Measurements from ENCODE around the gene EDRF1.
A peak's percentile ranks its signal among the peaks of the same experiment; 100 is the strongest.
"Not testable (repeated sequence)": the region's sequence is repeated elsewhere in the genome, so short reads cannot be mapped to it uniquely, and the experiment has no call there.

EDRF1 gene, protein sequence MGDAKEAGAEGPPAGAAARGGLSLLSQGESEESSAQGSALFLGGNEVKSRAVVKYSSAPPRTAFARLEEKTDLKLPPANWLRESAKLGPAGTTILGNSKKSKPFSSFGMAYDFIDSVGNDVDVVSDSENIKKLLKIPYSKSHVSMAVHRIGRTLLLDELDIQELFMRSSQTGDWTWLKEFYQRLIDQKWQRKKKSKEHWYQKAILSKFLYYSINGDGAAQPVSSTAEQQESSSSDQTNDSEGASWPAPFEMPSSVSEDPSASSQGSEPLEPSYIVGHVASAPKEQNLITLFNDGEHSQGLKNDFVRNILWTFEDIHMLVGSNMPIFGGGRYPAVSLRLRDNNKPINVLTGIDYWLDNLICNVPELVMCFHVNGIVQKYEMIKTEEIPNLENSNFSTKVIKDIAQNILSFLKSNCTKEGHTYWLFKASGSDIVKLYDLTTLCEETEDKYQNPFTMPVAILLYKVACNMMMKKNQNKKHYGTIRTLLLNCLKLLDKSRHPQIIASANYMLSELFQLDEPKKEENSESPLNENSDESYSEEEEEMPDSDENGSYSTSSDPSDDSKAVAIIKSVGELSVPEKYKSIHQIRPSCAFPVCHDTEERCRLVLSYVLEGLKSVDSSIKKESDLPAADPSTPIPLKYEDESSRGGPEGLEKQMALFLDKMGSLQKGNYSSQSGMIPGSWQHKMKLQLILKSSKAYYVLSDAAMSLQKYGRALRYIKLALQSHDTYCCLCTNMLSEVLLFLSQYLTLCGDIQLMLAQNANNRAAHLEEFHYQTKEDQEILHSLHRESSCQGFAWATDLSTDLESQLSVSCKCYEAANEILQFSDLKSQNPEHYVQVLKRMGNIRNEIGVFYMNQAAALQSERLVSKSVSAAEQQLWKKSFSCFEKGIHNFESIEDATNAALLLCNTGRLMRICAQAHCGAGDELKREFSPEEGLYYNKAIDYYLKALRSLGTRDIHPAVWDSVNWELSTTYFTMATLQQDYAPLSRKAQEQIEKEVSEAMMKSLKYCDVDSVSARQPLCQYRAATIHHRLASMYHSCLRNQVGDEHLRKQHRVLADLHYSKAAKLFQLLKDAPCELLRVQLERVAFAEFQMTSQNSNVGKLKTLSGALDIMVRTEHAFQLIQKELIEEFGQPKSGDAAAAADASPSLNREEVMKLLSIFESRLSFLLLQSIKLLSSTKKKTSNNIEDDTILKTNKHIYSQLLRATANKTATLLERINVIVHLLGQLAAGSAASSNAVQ

GRCh38 chr10:125719173-125720001 lies at the start of gene EDRF1:
TSS of gene EDRF1 (plus strand) at chr10:125719709. CDS start at chr10:125719808, 99 bp downstream.
- peak; percentile 98 for DNase-seq

DNA sequence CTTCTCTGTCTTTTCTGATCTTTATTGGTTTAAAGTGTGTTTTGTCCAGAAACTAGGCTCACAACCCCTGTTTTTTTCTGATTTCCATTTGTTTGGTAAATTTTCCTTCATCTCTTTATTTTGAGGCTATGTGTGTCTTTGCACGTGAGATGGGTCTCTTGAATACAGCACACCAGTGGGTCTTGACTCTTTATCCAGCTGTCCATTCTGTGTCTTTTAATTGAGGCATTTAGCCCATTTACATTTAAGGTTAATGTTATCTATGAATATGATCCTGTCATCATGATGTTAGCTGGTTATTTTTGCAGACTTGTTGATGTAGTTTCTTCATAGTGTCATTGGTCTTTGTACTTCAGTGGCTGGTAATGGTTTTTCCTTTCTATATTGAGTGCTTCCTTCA lies 46.6 kb upstream of the EDRF1 start:
- DNase-seq, result no peak

DNA sequence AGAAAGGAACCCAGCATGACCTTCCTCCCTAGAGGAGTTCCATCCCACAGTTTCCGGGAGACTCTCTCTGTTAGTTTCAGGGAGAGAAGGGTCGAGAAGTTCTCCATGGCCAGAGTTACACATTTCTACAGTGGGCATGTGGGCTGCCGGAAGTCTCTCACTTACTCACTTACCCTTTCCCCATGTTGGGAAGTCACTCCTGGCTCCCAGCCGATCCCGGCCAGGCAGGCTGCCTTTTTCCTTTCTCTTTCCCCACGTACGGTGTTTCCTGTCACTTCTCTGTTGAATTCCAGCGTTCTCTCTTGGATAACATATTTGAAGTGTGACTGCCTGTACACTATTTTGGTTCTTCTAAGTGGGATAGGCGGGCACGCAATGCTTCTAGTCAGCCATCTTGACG lies 40.1 kb upstream of the EDRF1 start:
- no peak for DNase-seq

DNA sequence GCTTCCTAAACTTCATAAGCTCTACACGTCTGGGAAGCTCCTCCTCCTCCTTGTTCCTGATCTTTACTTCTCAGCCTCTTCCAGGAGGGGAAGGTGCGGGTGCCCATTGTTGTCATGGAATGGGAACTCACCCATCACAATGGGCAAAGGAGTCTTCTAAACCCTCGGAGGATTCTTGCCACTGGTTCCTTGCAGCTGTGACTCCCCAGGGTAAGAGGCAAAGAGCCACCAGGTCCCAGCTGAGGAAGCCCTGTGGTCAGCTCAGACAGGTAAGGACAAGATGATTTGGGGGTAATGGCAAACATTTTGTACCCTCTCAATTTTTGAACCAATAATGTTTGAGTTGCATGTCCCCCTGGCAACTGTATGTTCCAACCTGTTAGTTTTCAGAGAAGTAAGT lies 36.4 kb upstream of the EDRF1 start, which contains the start of gene TEX36:
Gene TEX36 (minus strand): TSS at position 101 of the 400 bp plus-strand sequence. CDS start 174 bp downstream, outside the sequence.
- DNase-seq, result no peak

GRCh38 chr10:125683821-125684220 lies 35.7 kb upstream of the EDRF1 start:
- DNase-seq, result no peak

DNA sequence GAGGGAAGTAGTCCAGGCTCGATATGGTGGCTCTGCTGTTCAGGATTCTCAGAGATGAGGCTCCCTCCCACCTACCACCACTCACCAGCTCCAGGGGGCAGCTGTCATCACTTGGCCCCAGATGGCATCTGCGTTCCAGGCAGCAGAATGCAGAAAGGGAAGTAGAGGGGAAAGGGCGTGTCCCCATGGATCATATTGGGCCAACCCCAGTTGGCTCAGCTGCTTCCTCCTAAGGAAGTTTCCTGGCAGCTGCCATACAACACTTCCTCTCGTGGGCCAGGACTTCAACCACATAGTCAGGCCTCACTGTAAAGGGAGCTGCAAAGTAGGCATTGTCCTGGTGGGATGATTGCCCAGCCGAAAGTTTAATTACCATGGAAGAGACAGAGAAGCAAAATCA lies 34.9 kb upstream of the EDRF1 start:
- DNase-seq, result no peak

- no peak for DNase-seq
These were observed 31.9 kb upstream of the EDRF1 start for GRCh38 chr10:125687507-125688185.

DNA sequence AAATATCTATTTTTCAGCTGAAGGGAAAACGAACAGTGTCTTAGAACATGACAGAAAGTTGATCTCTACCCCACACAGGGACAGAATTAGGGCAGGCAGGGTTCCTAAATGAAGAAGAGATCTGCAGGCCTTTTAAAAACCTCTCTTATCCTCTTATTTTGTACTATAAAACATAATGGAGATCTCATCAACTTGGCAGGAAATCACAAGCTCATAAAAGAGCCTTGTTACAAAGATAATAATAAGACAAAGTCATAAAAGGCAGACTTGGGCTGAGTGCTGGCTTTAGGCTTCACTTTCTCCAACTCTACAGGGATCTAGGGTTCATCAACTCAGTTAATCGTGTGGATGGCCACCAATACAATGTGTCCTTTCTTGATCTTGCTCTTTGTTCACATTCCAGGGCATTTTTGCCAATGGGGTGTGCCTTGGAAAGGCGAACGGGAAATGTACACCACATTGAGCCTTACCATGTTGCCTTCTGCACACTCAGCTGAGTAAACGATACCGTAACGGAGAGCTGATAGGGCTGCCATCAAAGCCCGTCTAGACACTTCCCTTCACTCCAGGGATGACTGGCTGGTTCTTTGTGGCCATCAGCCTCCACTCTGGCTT lies 29.4 kb upstream of the EDRF1 start:
- DNase-seq, result no peak

DNA sequence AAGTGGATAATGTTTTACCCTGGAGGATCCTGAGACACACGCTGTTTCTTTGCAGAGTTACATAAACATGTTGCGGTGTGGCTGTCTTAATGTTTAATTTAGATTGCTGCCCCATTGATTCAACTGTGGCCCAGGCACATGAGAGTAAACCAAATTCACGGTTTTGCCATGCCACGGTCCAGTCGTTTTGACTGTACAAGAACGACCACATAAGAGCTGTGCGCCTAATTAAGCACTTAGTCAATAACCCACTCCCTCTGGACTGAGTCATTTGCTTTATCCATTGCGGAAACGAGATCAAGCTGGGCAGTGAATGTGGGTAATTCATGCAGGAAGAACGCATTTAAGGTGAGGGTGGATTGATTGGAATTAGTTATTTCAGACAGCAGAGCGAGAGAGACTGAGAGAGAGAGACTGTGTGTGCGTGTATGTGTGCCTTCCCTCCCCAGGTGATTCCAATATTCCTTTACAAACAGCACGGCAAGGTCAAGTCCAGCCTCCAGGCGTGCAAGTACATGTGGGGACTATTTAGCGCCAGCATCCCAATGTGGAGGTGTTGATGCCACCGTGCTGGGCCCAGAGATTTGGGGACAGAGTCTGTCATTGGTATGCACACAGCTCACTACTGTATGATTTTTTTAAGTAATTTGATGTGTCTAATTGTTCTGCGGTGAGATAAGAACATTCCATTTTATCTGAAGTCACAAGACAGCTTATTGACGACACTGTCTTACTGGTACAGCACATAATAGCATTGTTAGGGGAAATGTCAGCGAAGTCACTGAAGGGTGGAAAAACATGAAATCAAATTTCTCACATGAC lies 28.1 kb upstream of the EDRF1 start:
- peak; percentile 46 for DNase-seq

DNA sequence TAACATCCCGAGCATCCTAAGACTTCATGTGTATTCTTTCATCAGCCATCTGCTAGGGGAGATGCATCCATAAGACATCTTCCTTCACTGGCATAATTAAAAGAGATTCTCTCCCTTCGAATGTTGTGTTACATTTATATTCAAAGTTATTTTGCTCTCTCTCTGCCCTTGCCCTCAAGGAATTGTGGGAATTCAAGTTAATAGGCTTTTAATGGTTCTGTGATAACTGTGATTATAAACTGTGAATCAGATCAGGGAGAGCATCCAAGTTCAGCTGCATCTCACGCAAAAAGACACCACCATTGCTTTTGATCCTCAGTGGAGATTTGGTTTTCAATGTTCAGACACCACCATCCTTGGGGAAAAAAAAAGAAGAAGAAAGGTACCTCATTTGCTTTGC lies 27.3 kb upstream of the EDRF1 start:
- DNase-seq, result no peak

DNA sequence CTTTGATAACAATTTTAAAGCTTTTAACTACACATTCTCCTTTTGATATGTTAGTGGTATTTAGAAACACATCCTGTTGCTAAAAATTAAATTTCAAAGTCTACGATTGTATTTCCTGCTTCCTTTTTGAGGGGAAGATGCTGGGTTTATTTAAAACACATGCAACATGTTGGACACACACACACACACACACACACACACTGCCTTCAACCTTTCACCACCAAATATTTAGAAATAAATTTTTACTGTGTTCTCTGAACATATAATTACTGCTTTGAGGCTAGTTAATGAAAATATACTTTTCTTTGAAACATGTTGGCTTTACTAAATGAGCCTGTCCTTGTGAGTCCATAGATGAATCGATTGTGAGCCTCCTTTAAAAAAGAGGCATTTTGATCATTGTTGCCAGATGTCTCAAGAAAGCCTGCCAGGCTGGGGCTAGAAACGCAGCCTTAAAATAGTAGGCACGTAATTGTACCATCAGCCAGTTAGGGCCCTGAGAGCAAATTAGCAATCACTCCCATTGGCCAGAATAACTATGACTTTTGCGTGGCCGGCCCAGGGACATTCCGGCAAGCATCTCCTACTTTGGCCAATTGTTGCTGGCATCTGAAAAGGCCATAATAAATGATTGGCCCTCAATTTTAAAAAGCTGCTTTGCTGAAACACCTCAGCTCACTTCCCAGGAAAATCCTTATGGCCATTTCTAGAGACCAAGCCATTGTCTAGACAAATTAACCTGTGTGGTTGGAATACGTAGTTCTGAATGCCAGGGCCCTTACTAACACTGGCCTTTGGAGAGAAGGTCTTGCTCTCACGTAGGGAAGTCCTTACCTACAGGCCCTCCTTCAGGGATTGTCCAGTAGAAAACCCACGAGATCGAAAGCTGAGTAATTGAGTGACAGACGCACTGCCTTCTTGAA lies 26.6 kb upstream of the EDRF1 start:
- DNase-seq, result no peak

GRCh38 chr10:125693524-125693847 lies 26.0 kb upstream of the EDRF1 start:
- DNase-seq, result no peak

GRCh38 chr10:125694883-125695282 lies 24.6 kb upstream of the EDRF1 start:
- no peak for DNase-seq

DNA sequence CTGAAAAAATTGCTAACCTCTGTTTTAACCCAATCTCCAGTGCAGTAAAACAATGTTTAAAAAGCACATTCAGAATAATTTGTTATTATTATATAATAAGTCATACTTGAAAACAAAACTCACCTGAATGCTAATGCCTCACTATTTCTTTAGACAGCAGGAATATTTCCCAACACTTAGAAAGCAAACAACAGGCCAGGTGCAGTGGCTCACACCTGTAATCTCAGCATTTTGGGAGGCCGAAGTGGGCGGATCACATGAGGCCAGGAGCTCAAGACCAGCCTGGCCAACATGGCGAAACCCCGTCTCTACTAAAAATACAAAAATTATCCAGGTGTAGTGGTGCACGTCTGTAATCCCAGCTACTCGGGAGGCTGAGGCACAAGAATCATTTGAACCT lies 22.6 kb upstream of the EDRF1 start:
- DNase-seq, result not testable (repeated sequence)

GRCh38 chr10:125698481-125698998 lies 21.0 kb upstream of the EDRF1 start:
- DNase-seq, result peak; percentile 38

DNA sequence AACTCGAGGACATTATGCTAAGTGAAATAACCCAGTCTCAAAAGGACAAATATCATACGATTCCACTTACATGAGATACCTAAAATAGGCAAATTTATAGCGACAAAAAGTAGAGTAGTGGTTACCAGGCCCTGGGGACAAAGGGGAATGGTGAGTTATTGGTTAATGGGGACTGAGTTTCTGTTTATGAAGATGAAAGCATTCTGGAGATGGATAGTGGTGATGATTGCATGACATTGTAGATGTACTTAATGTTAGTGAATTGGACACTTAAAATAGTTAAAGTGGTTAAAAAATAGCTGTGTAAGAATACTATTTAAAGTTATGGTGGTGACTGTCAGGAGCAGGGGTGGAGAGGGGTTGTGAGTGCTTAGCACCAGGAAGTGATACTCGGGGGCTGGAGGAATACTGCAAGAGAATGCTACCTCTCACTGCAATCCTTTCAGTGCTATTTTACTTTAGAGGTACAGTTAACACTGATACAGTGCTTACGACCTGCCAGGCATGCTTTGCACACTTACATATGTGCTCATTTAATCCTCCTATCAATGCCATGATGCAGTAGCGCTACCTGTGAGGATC lies 19.9 kb upstream of the EDRF1 start:
- no peak for DNase-seq

GRCh38 chr10:125700355-125700911 lies 19.1 kb upstream of the EDRF1 start:
- no peak for DNase-seq

All from retina (tissue), 1 donor.